ENCODE data around the gene SIRT1. TPM values are rescaled to one million over a fixed set of nuclear protein-coding genes. Genes with fewer than 3 reads are reported as not detected.

SIRT1 gene
- polyA plus RNA-seq, 3 donors = 4.4 to 8.4 (median 8.3) TPM

DNA sequence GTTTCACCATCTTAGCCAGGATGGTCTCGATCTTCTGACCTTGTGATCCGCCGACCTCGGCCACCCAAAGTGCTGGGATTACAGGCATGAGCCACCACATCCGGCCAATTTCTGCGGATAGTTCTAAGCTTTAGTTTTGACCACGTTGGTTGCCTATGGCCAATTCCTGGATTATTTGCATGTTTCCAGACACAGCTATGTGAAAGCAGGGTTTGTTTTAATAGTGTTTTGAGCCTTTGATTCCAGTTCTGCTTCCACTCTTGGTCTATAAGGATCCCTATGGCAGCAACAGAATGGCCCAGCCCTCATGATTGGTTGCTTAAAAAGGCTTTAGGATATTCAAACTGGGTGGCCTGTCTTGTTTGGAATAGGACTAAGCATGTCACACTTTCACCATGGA, 19.1 kb downstream of the SIRT1 start:
- peaks cover 78 to 97% of the 10 kb centered on the region in 2 donors for H3K36me3 ChIP-seq (replicated peaks in 1 of 2; ENCODE audit: control insufficient read depth in 1 of 2, insufficient read depth in 2 of 2, low read length in 2 of 2)
- 60% methylated on average over 1 of the region's 7 CpGs for WGBS (ENCODE audit: insufficient coverage)
- H3K9me3 Mint-ChIP-seq = no peaks in the 10 kb centered on the region
- TF ChIP-seq CTCF (IDR thresholded peaks at IDR 0.05) = no peak
- peaks cover 15% of the 10 kb centered on the region for H3K79me2 ChIP-seq (ENCODE audit: insufficient read depth, low read length)
- no peak overlapping the region for H3K4me3 ChIP-seq (replicated peaks in 1 of 3; ENCODE audit: low read depth in 2 of 3, low read length in 3 of 3)
- no peaks in the 10 kb centered on the region for H3K9me3 ChIP-seq (replicated peaks in 1 of 2; ENCODE audit: control insufficient read depth in 1 of 2, insufficient read depth in 1 of 2, low read length in 2 of 2)
- H3K27me3 ChIP-seq (ENCODE audit: control insufficient read depth in 2 of 2, insufficient read depth in 2 of 2, low read length in 2 of 2) = no peaks in the 10 kb centered on the region
- peaks cover 79% of the 10 kb centered on the region for H4K20me1 ChIP-seq (ENCODE audit: insufficient read depth, low read length)
- H3K4me1 ChIP-seq (ENCODE audit: control insufficient read depth in 1 of 2, insufficient read depth in 2 of 2, low read length in 2 of 2) = no peaks in the 10 kb centered on the region
- H3K27ac ChIP-seq (ENCODE audit: low read depth in 1 of 2, low read length in 2 of 2) = no peak overlapping the region
- H3K4me3 Mint-ChIP-seq = no peak overlapping the region
- no peak for DNase-seq
- H2AFZ ChIP-seq (ENCODE audit: insufficient read depth, low read depth, low read length, poor library complexity, severe bottlenecking) = no peak overlapping the region
- peaks cover 0 to 2% (median 0%) of the 10 kb centered on the region in 3 donors for H3K27me3 Mint-ChIP-seq (ENCODE audit: low read depth in 3 of 3)
- H3K4me2 ChIP-seq (replicated peaks; ENCODE audit: extremely low read depth, low read length, poor library complexity, severe bottlenecking) = no peak overlapping the region
- H3K36me3 Mint-ChIP-seq = peaks cover 66 to 86% of the 10 kb centered on the region in 2 donors
- H3K27ac Mint-ChIP-seq = peak overlapping the region in 1 of 7 donors; percentile 57
- H3K9ac ChIP-seq (ENCODE audit: insufficient read depth, low read length, poor library complexity, severe bottlenecking) = no peak overlapping the region
- intact Hi-C loops (cut with micrococcal nuclease) = no loop called here
- no peaks in the 10 kb centered on the region for H3K4me1 Mint-ChIP-seq

DNA sequence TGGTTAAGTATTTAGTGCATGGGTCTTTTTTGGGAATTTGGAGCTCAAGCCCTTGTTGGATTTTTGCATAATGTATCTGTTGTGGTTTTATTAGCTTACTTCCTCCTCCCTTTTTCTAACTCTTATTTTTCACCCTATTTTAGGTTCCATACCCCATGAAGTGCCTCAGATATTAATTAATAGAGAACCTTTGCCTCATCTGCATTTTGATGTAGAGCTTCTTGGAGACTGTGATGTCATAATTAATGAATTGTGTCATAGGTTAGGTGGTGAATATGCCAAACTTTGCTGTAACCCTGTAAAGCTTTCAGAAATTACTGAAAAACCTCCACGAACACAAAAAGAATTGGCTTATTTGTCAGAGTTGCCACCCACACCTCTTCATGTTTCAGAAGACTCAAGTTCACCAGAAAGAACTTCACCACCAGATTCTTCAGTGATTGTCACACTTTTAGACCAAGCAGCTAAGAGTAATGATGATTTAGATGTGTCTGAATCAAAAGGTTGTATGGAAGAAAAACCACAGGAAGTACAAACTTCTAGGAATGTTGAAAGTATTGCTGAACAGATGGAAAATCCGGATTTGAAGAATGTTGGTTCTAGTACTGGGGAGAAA, 28.0 kb downstream of the SIRT1 start:
- Mint-ChIP-seq H3K27me3 (ENCODE audit: low read depth in 3 of 3) (peaks cover 0 to 1% (median 0%) of the 10 kb centered on the region in 3 donors), H3K27ac (peak overlapping the region in 2 of 7 donors; percentile 12 to 28), H3K4me3 (no peak overlapping the region), H3K4me1 (no peaks in the 10 kb centered on the region), H3K9me3 (no peaks in the 10 kb centered on the region), H3K36me3 (peaks cover 78 to 94% of the 10 kb centered on the region in 2 donors)
- Histone ChIP-seq H3K36me3 (replicated peaks in 1 of 2; ENCODE audit: control insufficient read depth in 1 of 2, insufficient read depth in 2 of 2, low read length in 2 of 2) (peaks cover 83 to 97% of the 10 kb centered on the region in 2 donors), H3K4me3 (replicated peaks in 1 of 3; ENCODE audit: low read depth in 2 of 3, low read length in 3 of 3) (no peak overlapping the region), H3K4me1 (ENCODE audit: control insufficient read depth in 1 of 2, insufficient read depth in 2 of 2, low read length in 2 of 2) (no peaks in the 10 kb centered on the region), H3K9ac (ENCODE audit: insufficient read depth, low read length, poor library complexity, severe bottlenecking) (no peak overlapping the region), H2AFZ (ENCODE audit: insufficient read depth, low read depth, low read length, poor library complexity, severe bottlenecking) (no peak overlapping the region), H3K79me2 (ENCODE audit: insufficient read depth, low read length) (no peaks in the 10 kb centered on the region), H3K4me2 (replicated peaks; ENCODE audit: extremely low read depth, low read length, poor library complexity, severe bottlenecking) (no peak overlapping the region), H3K9me3 (replicated peaks in 1 of 2; ENCODE audit: control insufficient read depth in 1 of 2, insufficient read depth in 1 of 2, low read length in 2 of 2) (no peaks in the 10 kb centered on the region), H3K27me3 (ENCODE audit: control insufficient read depth in 2 of 2, insufficient read depth in 2 of 2, low read length in 2 of 2) (no peaks in the 10 kb centered on the region), H3K27ac (ENCODE audit: low read depth in 1 of 2, low read length in 2 of 2) (peak overlapping the region in 1 of 2 donors; percentile 0), H4K20me1 (ENCODE audit: insufficient read depth, low read length) (peaks cover 47% of the 10 kb centered on the region)
- 80% methylated on average over 1 of the region's 2 CpGs for WGBS (ENCODE audit: insufficient coverage)
- DNase-seq = no peak
- intact Hi-C loops (cut with micrococcal nuclease) = no loop called here
- TF ChIP-seq CTCF (IDR thresholded peaks at IDR 0.05) = no peak

All from CD14-positive monocyte (primary cell).